ENCODE measurements around the gene SCFD1. TPM values are rescaled to one million over a fixed set of nuclear protein-coding genes. Genes with fewer than 3 reads are reported as not detected.

SCFD1 gene
- total RNA-seq, 1 donor from 2014 or later: 41.0 TPM

GRCh38 chr14:30771595-30771994, 149.5 kb downstream of the SCFD1 start:
- TF ChIP-seq CTCF (IDR thresholded peaks at IDR 0.05): no peak
- H3K4me1 ChIP-seq: no peaks in the 10 kb centered on the region
- no peak overlapping the region for H3K4me3 ChIP-seq
- DNase-seq (ENCODE audit: low spot score in 2 of 2): no peak
- H3K27me3 ChIP-seq: no peaks in the 10 kb centered on the region
- H3K9me3 ChIP-seq: no peaks in the 10 kb centered on the region
- no peak overlapping the region for H3K27ac ChIP-seq
- intact Hi-C loops (cut with DNase I): no loop called here
- no peaks in the 10 kb centered on the region for H3K36me3 ChIP-seq

GRCh38 chr14:30779210-30779609, 157.1 kb downstream of the SCFD1 start:
- Histone ChIP-seq H3K4me1 (no peaks in the 10 kb centered on the region), H3K4me3 (no peak overlapping the region), H3K36me3 (no peaks in the 10 kb centered on the region), H3K27me3 (no peaks in the 10 kb centered on the region), H3K9me3 (no peaks in the 10 kb centered on the region), H3K27ac (no peak overlapping the region)
- DNase-seq (ENCODE audit: low spot score in 2 of 2): no peak
- no peak for TF ChIP-seq CTCF (IDR thresholded peaks at IDR 0.05)
- intact Hi-C loops (cut with DNase I): no loop called here

Other genes starting within 250 kb of the SCFD1 start
- 20.5 TPM for gene G2E3, start 63.2 kb upstream of the SCFD1 start, total RNA-seq

All from ascending aorta (tissue), 2 donors.